DOHH2 (cell line): ENCODE measurements around the gene RBMS3.

Experiments used
- CTCF ChIP-seq: fragments of 200-600 bp; sonication (generic); IDR thresholded peaks from one replicate; pipeline ENCODE4 v1.5.1; 2014; ENCODE audit warnings: antibody characterized with exemption, mild to moderate bottlenecking, low read depth, low read length; ENCODE audit not compliant: poor library complexity, severe bottlenecking
- EZH2phosphoT487 ChIP-seq: fragments of 200-600 bp; sonication (generic); IDR thresholded peaks from 2 replicates; pipeline ENCODE4 v1.6.1; 2017; ENCODE audit warnings: borderline replicate concordance, mild to moderate bottlenecking, antibody characterized with exemption, low read length, moderate library complexity, mixed read lengths

DNA sequence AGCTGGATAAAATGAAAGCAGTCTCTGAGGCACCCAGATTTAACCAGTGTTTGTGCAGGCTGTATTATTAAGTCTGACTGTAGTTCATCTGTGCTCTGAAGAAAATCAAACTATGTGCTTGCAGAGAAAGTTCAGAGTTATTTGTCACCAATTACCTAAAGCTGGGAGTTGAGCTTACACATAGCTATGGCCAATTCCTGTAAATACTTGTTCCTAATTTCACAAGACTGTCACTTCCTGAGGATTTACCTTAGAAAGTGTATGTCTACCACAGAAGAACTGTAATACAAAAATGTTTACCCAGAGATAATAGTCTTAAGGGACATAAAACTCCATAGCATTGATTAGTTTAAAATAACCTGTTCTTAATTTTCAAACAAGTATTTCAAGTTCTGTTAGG lies 697.2 kb downstream of the RBMS3 start:
- TF ChIP-seq CTCF (no peak), EZH2phosphoT487 (no peak)
